ENCODE results near the gene SLC27A3.
"Not testable (repeated sequence)": the region's sequence is repeated elsewhere in the genome, so short reads cannot be mapped to it uniquely, and the experiment has no call there.

SLC27A3 gene

GRCh38 chr1:153749408-153750005 lies 25.7 kb upstream of the SLC27A3 start:
- H3K9me3 ChIP-seq (ENCODE audit: control insufficient read depth, insufficient read depth, low read length), result no peaks in the 10 kb centered on the region
- H3K9ac ChIP-seq (ENCODE audit: low read depth, low read length), result no peak overlapping the region
- H3K4me1 ChIP-seq (ENCODE audit: insufficient read depth, low read length), result peaks cover 23% of the 10 kb centered on the region
- peaks cover 13% of the 10 kb centered on the region for H3K36me3 ChIP-seq (ENCODE audit: insufficient read depth, low read length)

DNA sequence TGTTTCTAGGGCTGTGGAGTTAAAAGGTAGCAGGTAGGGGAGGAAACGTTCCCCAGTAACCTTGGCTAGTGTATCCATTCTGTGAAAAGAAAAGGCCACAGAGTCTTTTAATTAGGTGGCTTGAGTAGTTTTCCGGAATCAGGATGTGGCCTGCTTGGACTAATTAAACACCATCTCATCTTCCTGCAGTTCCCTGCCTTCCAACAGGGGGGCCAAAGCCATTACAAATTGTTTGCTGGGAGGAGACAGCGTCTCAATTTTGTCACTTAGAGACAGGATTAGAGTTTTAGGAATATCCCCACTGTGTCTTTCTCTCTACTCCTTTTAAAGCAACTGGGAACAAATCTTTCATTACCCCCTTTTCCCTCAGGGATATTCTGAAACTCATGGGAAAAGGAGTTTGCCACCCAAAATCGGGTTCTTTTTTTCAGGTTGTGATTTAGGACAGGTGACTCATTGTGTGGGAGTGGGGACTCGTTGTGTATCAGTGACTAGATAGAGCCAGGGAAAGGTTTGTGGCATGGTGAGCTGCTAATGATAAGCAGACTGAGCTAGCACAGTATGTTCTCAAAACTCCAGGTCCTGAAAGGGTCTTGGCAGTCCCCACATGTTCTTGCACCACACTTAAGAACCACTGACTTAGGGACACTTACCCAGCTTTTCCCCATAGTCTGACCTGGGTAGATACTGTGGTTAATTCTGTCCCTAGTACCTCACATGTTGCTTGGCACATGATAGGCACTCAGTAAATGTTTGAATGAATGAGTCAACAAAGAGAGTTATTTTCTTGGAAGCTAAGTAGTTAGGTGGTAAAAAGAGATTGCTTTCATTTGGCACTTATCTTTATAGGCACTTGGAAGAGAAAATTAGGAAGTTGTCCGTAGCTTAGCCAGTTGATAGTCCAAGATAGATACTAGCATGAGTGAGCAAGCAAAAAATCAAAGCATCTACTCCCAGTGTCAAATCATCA lies 24.9 kb upstream of the SLC27A3 start:
- Histone ChIP-seq H3K9ac (ENCODE audit: low read depth, low read length) (no peak overlapping the region), H3K4me1 (ENCODE audit: insufficient read depth, low read length) (peaks cover 20% of the 10 kb centered on the region), H3K36me3 (ENCODE audit: insufficient read depth, low read length) (peaks cover 13% of the 10 kb centered on the region), H3K9me3 (ENCODE audit: control insufficient read depth, insufficient read depth, low read length) (no peaks in the 10 kb centered on the region)

DNA sequence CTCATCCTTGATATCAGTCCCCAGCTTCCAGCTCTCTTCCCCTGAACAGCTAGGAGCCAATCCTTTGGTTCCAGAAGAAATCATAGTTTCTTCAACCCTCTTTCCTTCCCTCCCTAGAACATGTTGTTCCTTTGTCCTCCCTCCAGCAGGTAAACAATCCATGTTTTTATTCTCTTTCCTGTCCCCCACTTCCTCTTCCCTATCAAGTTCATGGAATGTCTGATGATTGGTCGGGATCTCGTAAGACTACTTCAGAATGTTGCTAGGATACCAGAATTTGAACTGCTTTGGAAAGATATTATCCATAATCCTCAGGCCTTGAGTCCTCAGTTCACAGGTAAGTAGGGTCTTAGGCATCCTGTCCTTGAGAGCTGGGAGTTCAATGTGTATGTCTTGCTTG lies 23.1 kb upstream of the SLC27A3 start:
- no peaks in the 10 kb centered on the region for H3K9me3 ChIP-seq (ENCODE audit: control insufficient read depth, insufficient read depth, low read length)
- H3K9ac ChIP-seq (ENCODE audit: low read depth, low read length), result no peak overlapping the region
- H3K36me3 ChIP-seq (ENCODE audit: insufficient read depth, low read length), result peaks cover 13% of the 10 kb centered on the region
- peaks cover 7% of the 10 kb centered on the region; the same call in 1 of the 2 replicates for H3K4me1 ChIP-seq (ENCODE audit: insufficient read depth, low read length)

GRCh38 chr1:153752571-153753195 lies 22.5 kb upstream of the SLC27A3 start:
- peaks cover 18% of the 10 kb centered on the region for H3K36me3 ChIP-seq (ENCODE audit: insufficient read depth, low read length)
- no peak overlapping the region for H3K9ac ChIP-seq (ENCODE audit: low read depth, low read length)
- H3K4me1 ChIP-seq (ENCODE audit: insufficient read depth, low read length), result peaks cover 4% of the 10 kb centered on the region; the same call in 1 of the 2 replicates
- H3K9me3 ChIP-seq (ENCODE audit: control insufficient read depth, insufficient read depth, low read length), result no peaks in the 10 kb centered on the region

DNA sequence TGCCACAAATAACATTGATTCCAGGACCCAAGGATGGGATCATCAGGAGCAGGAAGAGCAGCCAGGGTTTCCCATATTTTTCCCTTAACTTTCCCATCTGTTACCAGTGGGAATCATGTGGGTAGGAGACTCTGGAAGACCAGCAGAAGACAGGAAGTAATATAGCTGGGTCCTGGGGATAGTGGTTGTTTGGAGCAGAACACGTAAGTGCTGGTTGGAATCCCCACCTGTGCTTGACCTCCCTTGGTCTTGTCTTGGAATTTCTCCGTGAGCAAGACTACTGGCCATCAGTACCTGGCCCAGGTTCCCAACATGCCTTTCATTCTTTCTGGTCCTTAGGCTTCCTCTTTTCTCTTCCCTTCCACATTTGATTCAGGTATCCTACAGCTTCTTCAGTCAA lies 20.9 kb upstream of the SLC27A3 start:
- Histone ChIP-seq H3K36me3 (ENCODE audit: insufficient read depth, low read length) (peaks cover 20% of the 10 kb centered on the region), H3K9ac (ENCODE audit: low read depth, low read length) (no peak overlapping the region), H3K4me1 (ENCODE audit: insufficient read depth, low read length) (peaks cover 4% of the 10 kb centered on the region; the same call in 1 of the 2 replicates), H3K9me3 (ENCODE audit: control insufficient read depth, insufficient read depth, low read length) (no peaks in the 10 kb centered on the region)

GRCh38 chr1:153760440-153760839 lies 14.8 kb upstream of the SLC27A3 start:
- H3K9me3 ChIP-seq (ENCODE audit: control insufficient read depth, insufficient read depth, low read length), result no peaks in the 10 kb centered on the region
- no peaks in the 10 kb centered on the region for H3K4me1 ChIP-seq (ENCODE audit: insufficient read depth, low read length)
- peaks cover 18% of the 10 kb centered on the region for H3K36me3 ChIP-seq (ENCODE audit: insufficient read depth, low read length)
- H3K9ac ChIP-seq (ENCODE audit: low read depth, low read length), result no peak overlapping the region

- H3K36me3 ChIP-seq (ENCODE audit: insufficient read depth, low read length), result peaks cover 23% of the 10 kb centered on the region
These were observed 11.6 kb upstream of the SLC27A3 start for GRCh38 chr1:153763365-153764225.

GRCh38 chr1:153764310-153764709 lies 10.9 kb upstream of the SLC27A3 start:
- no peaks in the 10 kb centered on the region for H3K4me1 ChIP-seq (ENCODE audit: insufficient read depth, low read length)
- H3K9me3 ChIP-seq (ENCODE audit: control insufficient read depth, insufficient read depth, low read length), result no peaks in the 10 kb centered on the region
- H3K9ac ChIP-seq (ENCODE audit: low read depth, low read length), result no peak overlapping the region
- peaks cover 25% of the 10 kb centered on the region for H3K36me3 ChIP-seq (ENCODE audit: insufficient read depth, low read length)

More at GRCh38 chr1:153763365-153764225, 11.6 kb upstream of the SLC27A3 start:
- H3K4me1 ChIP-seq (ENCODE audit: insufficient read depth, low read length), result no peaks in the 10 kb centered on the region
- H3K9ac ChIP-seq (ENCODE audit: low read depth, low read length), result no peak overlapping the region
- H3K9me3 ChIP-seq (ENCODE audit: control insufficient read depth, insufficient read depth, low read length), result no peaks in the 10 kb centered on the region

- not testable (repeated sequence) for H3K9me3 ChIP-seq (ENCODE audit: control insufficient read depth, insufficient read depth, low read length); H3K4me1 ChIP-seq (ENCODE audit: insufficient read depth, low read length); H3K9ac ChIP-seq (ENCODE audit: low read depth, low read length)
- peaks cover 22% of the 10 kb centered on the region for H3K36me3 ChIP-seq (ENCODE audit: insufficient read depth, low read length)
These were observed 8.5 kb upstream of the SLC27A3 start for GRCh38 chr1:153766663-153767062.

GRCh38 chr1:153767519-153767918 lies 7.7 kb upstream of the SLC27A3 start:
- Histone ChIP-seq H3K4me1 (ENCODE audit: insufficient read depth, low read length) (0 out of 2 replicates have a peak, but pooled peaks cover 6% of the 10 kb centered on the region), H3K9me3 (ENCODE audit: control insufficient read depth, insufficient read depth, low read length) (no peaks in the 10 kb centered on the region), H3K9ac (ENCODE audit: low read depth, low read length) (no peak overlapping the region), H3K36me3 (ENCODE audit: insufficient read depth, low read length) (peaks cover 22% of the 10 kb centered on the region)

DNA sequence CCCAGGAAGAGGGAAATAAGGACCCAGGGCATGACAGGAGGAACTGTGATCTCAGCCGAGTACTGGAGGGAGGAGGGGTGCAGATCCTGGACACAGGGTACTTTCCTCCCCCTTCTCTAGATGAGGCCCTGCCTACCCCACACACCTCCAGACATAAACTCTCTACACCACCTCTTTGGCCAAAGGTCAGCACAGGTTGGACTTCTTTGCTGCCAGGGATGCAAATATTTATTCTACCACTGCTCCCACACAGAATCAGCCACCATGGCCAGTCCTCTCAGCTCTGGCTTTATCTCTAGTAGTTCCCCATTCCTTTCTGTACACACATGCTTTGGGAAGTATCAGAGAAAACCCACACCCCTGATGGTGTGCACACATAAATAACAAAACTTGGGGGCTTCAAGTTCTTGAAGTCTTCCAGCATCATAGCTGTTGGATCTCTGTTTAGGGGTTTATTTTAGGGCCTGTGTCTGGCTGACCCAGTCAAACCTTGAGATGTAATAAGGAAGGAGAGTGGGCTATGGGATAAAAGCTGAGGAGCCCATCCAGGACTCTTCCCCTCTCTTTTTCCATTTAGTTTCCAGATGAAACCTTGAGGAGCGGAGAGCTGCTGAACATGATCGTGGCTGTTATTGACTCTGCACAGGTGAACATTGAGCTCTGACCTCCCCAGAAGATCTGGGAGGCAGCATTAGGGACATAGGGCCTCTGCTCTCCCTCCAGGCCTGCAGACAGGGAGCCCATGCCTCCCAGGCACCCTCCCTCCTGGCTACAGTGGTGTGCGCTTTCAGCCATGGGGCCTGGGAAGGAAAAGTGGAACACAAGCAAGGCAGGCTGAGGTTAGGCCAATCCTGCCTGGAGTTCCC lies 6.7 kb upstream of the SLC27A3 start:
- no peak overlapping the region for H3K9ac ChIP-seq (ENCODE audit: low read depth, low read length)
- no peaks in the 10 kb centered on the region for H3K9me3 ChIP-seq (ENCODE audit: control insufficient read depth, insufficient read depth, low read length)
- 0 out of 2 replicates have a peak, but pooled peaks cover 6% of the 10 kb centered on the region for H3K4me1 ChIP-seq (ENCODE audit: insufficient read depth, low read length)
- H3K36me3 ChIP-seq (ENCODE audit: insufficient read depth, low read length), result peaks cover 22% of the 10 kb centered on the region

GRCh38 chr1:153769221-153769620 lies 6.0 kb upstream of the SLC27A3 start:
- H3K9ac ChIP-seq (ENCODE audit: low read depth, low read length), result no peak overlapping the region
- peaks cover 20% of the 10 kb centered on the region for H3K36me3 ChIP-seq (ENCODE audit: insufficient read depth, low read length)
- H3K9me3 ChIP-seq (ENCODE audit: control insufficient read depth, insufficient read depth, low read length), result no peaks in the 10 kb centered on the region
- peaks cover 7% of the 10 kb centered on the region; the same call in 1 of the 2 replicates for H3K4me1 ChIP-seq (ENCODE audit: insufficient read depth, low read length)

GRCh38 chr1:153770797-153771196 lies 4.4 kb upstream of the SLC27A3 start:
- H3K4me1 ChIP-seq (ENCODE audit: insufficient read depth, low read length), result peaks cover 12% of the 10 kb centered on the region
- H3K36me3 ChIP-seq (ENCODE audit: insufficient read depth, low read length), result peaks cover 13% of the 10 kb centered on the region
- H3K9me3 ChIP-seq (ENCODE audit: control insufficient read depth, insufficient read depth, low read length), result no peaks in the 10 kb centered on the region
- H3K9ac ChIP-seq (ENCODE audit: low read depth, low read length), result no peak overlapping the region
